Hair follicular keratinocyte (primary cell): ENCODE measurements around the gene NEK10. TPM values are rescaled to one million over a fixed set of nuclear protein-coding genes. Genes with fewer than 3 reads are reported as not detected.

Source experiments
- total RNA-seq: library from RNA; depleted of rRNA; stranded (reverse); fragments of >200 nt; gene quantifications from 2 replicates; pipeline ENCODE4 v1.2.3, GENCODE V29; 2015

NEK10 gene, protein sequence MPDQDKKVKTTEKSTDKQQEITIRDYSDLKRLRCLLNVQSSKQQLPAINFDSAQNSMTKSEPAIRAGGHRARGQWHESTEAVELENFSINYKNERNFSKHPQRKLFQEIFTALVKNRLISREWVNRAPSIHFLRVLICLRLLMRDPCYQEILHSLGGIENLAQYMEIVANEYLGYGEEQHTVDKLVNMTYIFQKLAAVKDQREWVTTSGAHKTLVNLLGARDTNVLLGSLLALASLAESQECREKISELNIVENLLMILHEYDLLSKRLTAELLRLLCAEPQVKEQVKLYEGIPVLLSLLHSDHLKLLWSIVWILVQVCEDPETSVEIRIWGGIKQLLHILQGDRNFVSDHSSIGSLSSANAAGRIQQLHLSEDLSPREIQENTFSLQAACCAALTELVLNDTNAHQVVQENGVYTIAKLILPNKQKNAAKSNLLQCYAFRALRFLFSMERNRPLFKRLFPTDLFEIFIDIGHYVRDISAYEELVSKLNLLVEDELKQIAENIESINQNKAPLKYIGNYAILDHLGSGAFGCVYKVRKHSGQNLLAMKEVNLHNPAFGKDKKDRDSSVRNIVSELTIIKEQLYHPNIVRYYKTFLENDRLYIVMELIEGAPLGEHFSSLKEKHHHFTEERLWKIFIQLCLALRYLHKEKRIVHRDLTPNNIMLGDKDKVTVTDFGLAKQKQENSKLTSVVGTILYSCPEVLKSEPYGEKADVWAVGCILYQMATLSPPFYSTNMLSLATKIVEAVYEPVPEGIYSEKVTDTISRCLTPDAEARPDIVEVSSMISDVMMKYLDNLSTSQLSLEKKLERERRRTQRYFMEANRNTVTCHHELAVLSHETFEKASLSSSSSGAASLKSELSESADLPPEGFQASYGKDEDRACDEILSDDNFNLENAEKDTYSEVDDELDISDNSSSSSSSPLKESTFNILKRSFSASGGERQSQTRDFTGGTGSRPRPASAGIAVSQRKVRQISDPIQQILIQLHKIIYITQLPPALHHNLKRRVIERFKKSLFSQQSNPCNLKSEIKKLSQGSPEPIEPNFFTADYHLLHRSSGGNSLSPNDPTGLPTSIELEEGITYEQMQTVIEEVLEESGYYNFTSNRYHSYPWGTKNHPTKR
- total RNA-seq: 0.04 and 0.23 TPM in 2 replicates

DNA sequence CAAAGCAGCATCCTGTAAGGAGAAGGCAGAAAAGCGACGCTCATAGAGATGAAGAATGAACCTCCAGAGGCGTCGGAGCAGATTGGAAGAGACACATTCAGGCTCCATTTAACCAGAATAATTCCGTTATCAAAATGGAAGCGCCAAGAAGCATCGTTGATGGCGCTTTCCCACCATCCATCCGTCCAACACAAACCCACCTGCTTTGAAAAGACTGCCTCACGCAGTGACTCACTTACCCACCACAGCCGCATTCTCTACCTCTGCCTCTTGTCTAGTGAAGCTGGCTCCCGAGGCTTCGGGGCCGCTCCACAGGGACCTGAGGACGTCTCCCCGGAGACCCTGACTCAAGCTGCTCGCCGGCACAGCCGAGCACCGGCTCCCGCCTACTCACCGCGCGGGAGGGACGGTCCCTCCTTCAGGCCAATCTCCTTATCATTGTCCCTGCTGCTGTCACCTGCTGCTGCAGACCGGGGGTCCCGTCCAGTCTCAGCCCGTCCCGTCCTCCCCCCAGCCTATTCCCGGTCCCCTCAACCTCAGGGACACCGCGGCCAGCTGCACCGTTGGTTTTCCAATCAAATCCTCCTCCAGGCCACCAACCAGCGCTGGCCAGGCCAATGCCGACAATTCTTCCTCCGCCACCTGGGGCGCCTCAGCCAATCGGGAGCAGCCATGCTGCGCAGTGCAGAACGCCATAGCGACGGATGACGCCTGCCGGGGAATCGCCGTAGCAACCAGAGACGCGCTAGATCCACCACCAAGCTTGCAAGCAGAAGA, at the start of gene NEK10:
Gene NEK10 (minus strand): TSS at position 553 of the 777 bp plus-strand sequence. CDS start 16,501 bp downstream, outside the sequence.

Other genes starting within 250 kb of the NEK10 start
- 51.4 and 61.5 TPM in 2 replicates for gene SLC4A7, start 115.0 kb upstream of the NEK10 start, total RNA-seq